GM19238 (cell line): ENCODE data around the gene C12orf76.
A peak's percentile ranks its signal among the peaks of the same experiment; 100 is the strongest.

Experiments
- DNase-seq: peaks from one replicate; pipeline ENCODE4 v3.0.0; 2011; ENCODE audit warnings: low spot score; ENCODE audit not compliant: insufficient read length

C12orf76 gene

DNA sequence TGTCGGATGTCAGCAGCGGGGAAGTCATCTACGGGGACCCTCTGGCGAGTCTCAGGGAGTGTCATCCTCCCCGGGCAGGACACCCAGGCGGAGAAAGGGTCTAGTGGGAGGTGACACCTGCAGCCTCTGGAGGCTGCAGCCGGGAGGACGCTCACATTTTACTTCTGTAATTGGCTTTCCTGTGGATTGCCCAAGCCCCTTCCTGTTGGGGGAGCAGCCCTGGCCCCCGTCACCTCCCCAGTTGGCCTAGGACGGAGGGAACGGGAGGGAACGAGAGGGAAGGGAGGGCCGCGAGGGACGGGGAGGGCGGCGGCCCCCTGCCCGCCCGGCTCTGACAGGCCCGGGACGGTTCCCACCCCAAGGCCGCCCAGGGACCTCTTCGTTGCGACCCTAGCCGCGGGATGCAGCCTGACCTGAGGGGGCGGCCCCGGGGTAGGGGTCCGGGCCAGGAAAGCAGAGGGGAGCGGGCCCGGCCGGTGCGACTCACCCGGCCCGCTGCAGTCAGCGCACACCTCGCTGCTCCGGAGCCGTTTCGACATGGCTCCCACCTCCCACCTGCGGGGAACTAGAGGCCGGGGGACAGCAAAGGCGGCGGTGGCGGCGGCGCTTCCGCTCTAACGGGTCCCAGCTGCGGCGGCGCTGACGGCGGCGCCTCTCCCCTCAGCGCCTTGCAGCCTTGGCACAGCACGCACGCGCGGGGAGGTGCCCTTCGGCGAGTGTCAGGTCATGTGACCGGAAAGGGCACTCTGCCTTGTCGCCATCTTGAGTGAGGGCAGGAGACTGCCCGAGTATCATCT, 52.4 kb downstream of the C12orf76 start, which contains the start of gene GIT2:
TSS of gene GIT2 (minus strand) at position 683 of the 797 bp plus-strand sequence. CDS start at position 539, 144 bp downstream.
- peak; percentile 92 for DNase-seq

DNA sequence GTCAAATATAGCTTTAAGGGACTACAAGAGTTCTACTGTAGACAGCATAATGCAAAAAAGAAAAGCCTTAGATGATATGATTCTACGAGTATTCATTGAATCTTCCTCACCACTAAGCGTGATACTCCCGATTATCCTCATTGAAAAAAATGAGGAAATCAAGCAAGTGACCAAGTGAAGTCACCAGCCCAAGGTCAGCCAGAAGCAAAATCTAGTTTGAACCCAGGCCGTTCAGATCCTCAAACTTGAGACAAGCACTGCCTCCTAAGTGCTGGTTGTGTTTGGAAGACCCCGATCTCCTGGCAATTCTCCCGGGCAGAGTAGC, 53.0 kb downstream of the C12orf76 start:
- no peak for DNase-seq

DNA sequence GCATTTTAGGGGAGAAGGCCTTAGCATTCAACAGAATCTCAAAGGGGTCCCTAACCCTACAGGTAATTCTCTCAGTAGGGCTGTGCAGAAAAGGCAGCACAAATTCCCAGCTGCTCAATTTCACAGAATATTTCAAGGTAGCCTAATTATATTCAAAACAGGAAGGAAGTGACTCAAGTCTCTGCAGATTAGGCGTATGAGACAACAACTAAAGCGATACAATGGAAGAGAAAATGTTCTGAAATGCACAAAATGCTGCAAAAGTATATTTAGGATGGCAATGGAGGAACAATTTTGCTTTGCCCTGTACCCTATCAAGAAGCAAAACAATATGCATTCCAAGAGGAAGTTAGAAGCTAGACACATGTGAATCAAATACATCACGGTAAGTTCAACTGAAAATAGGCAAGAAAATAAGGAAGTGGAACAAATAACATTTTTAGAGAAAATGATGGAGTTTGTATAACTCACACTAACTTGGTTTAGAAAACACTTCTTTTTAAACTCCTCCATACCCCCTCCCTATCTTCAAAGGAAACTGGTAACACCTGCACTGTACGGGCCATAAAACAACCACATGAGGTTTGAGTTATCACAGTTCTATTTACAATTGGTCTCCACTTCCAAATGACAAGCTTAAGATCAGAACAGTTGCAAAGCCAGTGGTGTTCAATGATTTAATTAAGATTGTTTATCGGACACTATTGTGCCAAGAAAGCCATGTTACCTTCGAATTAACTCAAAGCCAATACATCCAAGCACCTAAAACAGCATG, 53.7 kb downstream of the C12orf76 start:
- DNase-seq: no peak

DNA sequence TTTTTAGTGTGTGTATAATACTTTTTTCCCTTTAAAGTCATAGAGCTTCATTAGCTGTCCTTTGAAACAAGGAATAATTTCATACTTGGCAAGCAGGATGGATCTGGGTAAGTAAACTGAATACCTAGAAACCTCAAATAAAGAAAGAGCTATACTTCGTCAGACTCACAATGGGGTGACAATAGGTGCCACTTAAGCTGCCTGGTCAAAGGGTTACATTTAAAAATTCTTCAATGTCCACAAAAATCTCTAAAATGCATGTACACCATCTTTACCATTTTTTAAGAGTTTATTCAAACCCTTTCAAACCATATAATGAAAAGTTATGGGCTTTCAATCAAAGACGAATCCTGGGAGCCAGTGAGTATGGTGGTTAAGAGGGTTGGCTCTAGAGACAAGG, 55.2 kb downstream of the C12orf76 start:
- DNase-seq: no peak

DNA sequence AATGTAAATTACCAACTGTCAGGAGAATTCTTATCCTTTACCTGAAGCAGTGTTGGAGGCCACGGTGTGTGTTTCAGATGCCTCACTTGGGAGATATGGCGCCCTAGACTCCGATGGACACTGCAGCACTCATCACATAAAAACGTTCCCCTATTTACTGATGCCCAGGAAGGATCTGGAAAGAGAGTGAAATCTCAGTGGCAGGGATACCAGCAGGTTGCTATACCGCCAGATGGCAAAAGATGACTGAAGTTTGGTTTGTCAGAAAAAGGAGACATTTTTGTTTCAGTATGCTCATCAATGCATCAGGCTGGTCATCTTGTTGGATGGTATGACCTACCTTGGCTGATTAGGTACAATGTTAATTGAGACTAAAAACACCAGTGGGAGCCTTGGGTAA, 56.7 kb downstream of the C12orf76 start:
- no peak for DNase-seq
